RWPE2 (cell line): ENCODE results near the gene WDR20.

Experiments
- ATAC-seq: fragments of 200-7000 bp; cut with Tn5 transposase; 3 replicates; pipeline ENCODE4 v1.9.1; 2021; ENCODE audit warnings: low read depth
- DNase-seq: peaks from one replicate; pipeline ENCODE4 v3.0.0-alpha.2; 2020; ENCODE audit warnings: low spot score
- H3K27ac ChIP-seq: fragments of 450-650 bp; 2 replicates; pipeline ENCODE4 v1.5.1; 2017; ENCODE audit warnings: mild to moderate bottlenecking; ENCODE audit not compliant: poor library complexity, severe bottlenecking
- H3K27me3 ChIP-seq: fragments of 250-450 bp; sonication (Bioruptor Pico); 2 replicates; pipeline ENCODE4 v1.5.1; 2021; ENCODE audit warnings: mild to moderate bottlenecking, moderate library complexity; ENCODE audit not compliant: insufficient read depth, poor library complexity, severe bottlenecking
- H3K36me3 ChIP-seq: fragments of 250-450 bp; sonication (Bioruptor Pico); 2 replicates; pipeline ENCODE4 v1.5.1; 2020; ENCODE audit warnings: low read depth, mild to moderate bottlenecking, moderate library complexity
- H3K4me1 ChIP-seq: fragments of 250-450 bp; sonication (Bioruptor Pico); 2 replicates; pipeline ENCODE4 v1.5.1; 2021; ENCODE audit warnings: mild to moderate bottlenecking, moderate library complexity; ENCODE audit not compliant: insufficient read depth, poor library complexity, severe bottlenecking
- H3K4me3 ChIP-seq: fragments of 250-450 bp; sonication (Bioruptor Pico); 2 replicates; pipeline ENCODE4 v1.5.1; 2021; ENCODE audit warnings: mild to moderate bottlenecking, moderate library complexity; ENCODE audit not compliant: severe bottlenecking
- H3K9me3 ChIP-seq: fragments of 250-450 bp; sonication (Bioruptor Pico); 2 replicates; pipeline ENCODE4 v1.5.1; 2021; ENCODE audit warnings: mild to moderate bottlenecking, moderate library complexity; ENCODE audit not compliant: severe bottlenecking
- TF ChIP-seq, protein P1 (sequence below): fragments of 450-650 bp; IDR thresholded peaks from one replicate; pipeline ENCODE4 v1.5.1; 2017; ENCODE audit warnings: mild to moderate bottlenecking, moderate library complexity; ENCODE audit not compliant: poor library complexity, severe bottlenecking

Gene WDR20

DNA sequence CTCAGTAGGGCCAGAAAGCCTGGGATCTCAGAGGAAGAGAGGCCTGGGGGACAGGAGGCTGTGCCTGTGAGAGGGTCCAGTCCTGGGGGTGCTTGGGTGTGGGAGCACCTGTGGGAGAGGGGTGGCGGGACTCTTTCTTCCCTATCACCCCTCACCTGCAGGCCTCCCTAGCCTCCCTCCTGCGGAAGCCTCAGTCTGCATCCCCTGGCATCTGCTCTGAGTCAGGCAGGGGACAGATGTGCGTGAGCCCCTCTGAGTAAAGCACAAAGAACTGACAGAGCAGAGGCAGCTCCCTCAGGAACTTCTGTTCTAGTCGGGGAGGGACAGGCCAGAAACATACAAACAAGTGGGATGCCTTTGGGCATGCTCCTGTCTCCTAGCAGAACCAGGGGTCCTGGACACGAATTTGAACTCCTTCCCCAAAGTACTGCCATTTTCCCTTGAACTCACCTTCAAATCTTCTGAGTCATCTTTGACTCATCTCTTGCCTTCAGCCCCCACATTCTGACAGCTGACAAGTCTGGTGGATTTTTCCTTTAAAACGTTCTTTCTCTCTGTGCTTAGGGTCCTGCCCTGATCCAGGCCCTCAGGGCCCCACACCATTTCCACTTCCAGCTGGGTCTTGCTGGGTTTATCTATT is 44.3 kb upstream of the WDR20 start:
- no peaks in the 10 kb centered on the region for H3K27me3 ChIP-seq
- DNase-seq, result no peak
- ATAC-seq, result peak; percentile 28
- TF ChIP-seq, protein P1, sequence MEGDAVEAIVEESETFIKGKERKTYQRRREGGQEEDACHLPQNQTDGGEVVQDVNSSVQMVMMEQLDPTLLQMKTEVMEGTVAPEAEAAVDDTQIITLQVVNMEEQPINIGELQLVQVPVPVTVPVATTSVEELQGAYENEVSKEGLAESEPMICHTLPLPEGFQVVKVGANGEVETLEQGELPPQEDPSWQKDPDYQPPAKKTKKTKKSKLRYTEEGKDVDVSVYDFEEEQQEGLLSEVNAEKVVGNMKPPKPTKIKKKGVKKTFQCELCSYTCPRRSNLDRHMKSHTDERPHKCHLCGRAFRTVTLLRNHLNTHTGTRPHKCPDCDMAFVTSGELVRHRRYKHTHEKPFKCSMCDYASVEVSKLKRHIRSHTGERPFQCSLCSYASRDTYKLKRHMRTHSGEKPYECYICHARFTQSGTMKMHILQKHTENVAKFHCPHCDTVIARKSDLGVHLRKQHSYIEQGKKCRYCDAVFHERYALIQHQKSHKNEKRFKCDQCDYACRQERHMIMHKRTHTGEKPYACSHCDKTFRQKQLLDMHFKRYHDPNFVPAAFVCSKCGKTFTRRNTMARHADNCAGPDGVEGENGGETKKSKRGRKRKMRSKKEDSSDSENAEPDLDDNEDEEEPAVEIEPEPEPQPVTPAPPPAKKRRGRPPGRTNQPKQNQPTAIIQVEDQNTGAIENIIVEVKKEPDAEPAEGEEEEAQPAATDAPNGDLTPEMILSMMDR, result no peak
- no peak overlapping the region for H3K27ac ChIP-seq
- H3K9me3 ChIP-seq, result no peaks in the 10 kb centered on the region
- no peak overlapping the region for H3K4me3 ChIP-seq
- peaks cover 13% of the 10 kb centered on the region for H3K4me1 ChIP-seq
- H3K36me3 ChIP-seq, result no peaks in the 10 kb centered on the region

DNA sequence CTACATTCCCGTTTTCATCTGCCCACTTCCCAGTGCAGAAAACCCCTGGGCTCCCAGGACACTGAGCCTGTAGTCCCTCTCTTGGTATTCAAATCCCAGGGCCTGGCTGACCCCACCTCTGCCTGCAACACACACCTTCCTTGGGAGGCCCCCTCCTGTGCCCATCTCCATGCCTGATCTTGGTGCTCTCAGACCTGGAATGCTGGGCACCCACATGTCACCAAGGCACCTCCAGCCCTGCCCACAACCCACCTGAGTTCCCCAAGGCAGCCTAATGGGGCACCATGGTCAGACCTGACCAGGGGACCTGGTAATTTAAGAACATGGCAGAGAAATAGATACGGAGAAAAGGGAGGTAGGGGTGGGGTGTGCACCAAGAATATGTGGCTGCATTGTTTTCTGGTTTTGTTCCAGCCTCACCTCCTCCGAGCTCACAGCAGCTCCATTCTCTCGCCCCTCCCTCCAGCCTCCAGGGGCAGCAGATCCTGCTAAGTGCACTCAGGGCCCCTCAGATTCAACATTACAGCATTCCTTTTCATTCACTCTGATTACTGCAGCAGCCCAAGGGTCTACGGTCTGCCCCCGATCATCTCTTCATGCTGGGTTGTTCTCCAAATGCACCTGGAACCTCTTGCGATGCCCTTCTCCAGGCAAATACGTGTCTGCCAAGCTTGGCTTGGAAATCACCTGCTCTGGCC is 43.7 kb upstream of the WDR20 start:
- no peak for DNase-seq
- Histone ChIP-seq H3K27me3 (no peaks in the 10 kb centered on the region), H3K9me3 (no peaks in the 10 kb centered on the region), H3K4me1 (peaks cover 13% of the 10 kb centered on the region), H3K36me3 (no peaks in the 10 kb centered on the region), H3K27ac (no peak overlapping the region), H3K4me3 (no peak overlapping the region)
- peak; percentile 3; the same call in 1 of the 3 replicates for ATAC-seq
- TF ChIP-seq, protein P1, result no peak

DNA sequence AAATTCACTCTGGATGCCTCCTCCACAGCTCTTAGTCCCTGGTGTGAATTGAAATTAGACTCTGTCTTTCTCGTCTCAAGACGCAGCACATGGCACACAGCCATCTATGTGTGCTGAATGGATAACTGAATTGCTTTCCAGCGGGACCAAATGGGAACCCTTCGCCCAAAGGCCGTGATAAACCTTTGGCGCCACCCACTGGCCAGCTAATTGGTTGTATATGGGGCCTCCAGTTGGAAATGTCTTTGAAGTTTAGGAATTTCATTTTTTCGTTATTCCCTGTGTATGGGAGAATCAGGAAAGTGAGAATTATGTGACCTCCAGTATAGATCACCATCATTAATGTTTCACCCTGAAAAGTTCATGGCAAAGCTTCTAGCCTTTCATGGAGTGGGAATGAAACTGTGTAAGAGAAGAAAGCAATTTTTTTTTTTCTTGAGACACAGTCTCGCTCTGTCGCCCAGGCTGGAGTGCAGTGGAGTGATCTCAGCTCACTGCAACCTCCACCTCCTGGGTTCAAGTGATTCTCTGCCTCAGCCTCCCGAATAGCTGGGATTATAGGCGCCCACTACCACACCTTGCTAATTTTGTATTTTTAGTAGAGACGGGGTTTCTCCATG is 43.0 kb upstream of the WDR20 start:
- Histone ChIP-seq H3K4me3 (no peak overlapping the region), H3K9me3 (no peaks in the 10 kb centered on the region), H3K36me3 (no peaks in the 10 kb centered on the region), H3K27ac (no peak overlapping the region), H3K4me1 (peaks cover 13% of the 10 kb centered on the region), H3K27me3 (no peaks in the 10 kb centered on the region)
- peak; percentile 77 for ATAC-seq
- TF ChIP-seq, protein P1, result peak; percentile 98
- peak; percentile 81 for DNase-seq

DNA sequence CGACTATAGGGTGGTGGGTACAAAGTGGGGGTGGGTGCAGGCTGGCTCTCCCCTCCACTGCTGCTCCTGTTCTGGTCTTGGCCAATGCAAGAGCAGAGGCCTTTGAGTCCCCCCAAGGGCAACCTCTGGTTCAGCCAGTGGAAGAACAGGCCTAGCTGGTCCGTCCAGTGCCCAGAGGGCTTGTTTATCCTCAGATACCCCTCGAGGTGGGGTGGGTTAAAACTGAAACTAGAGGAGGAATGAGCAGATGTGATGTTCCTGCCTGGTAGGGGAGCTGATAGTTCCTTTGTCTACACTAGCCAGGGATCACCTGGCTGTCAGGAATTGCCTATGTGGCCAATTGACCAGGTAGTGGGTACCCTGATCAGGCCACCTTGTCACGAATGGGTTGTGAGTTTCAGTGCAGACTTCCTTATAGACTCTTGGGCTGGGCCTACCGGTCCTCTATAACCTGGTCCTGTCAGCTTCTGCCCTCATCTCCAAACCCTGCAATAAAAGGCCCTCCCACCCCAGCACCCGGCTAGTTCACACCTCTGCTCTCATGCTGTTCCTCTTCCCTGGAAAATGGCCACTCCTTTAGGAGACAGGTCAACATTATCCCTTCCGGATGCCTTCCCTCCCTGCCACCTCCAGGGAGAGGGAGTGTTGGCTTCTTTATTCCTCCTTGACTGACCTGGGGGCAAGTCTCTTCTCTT is 42.1 kb upstream of the WDR20 start:
- DNase-seq (peak; percentile 56), ATAC-seq (no peak; the same call in 2 of the 3 replicates)
- H3K4me3 ChIP-seq, result no peak overlapping the region
- TF ChIP-seq, protein P1, result no peak
- peaks cover 13% of the 10 kb centered on the region for H3K4me1 ChIP-seq
- H3K36me3 ChIP-seq, result no peaks in the 10 kb centered on the region
- H3K27ac ChIP-seq, result no peak overlapping the region
- no peaks in the 10 kb centered on the region for H3K9me3 ChIP-seq
- H3K27me3 ChIP-seq, result no peaks in the 10 kb centered on the region
